SK-N-SH (cell line): ENCODE data around the gene ATP8A1. TPM values are rescaled to one million over a fixed set of nuclear protein-coding genes. Genes with fewer than 3 reads are reported as not detected.
A peak's percentile ranks its signal among the peaks of the same experiment; 100 is the strongest.
"Not testable (repeated sequence)": the region's sequence is repeated elsewhere in the genome, so short reads cannot be mapped to it uniquely, and the experiment has no call there.

Experiments used
- CTCF ChIA-PET: fragments of 300-600, 350-600 bp; formaldehyde crosslinking; extraction: SDS; loops from one replicate; lab custom pipeline; 2021; lab: Yijun Ruan, JAX
- POLR2A ChIA-PET: fragments of 350-600 bp; sonication (Branson Sonifier 250); formaldehyde crosslinking; extraction: SDS; loops from one replicate; lab custom pipeline; 2020; ENCODE audit warnings: antibody characterized with exemption, inconsistent platforms; lab: Yijun Ruan, JAX
- DNase-seq: peaks from one replicate; pipeline ENCODE4 v3.0.0; 2012
- H2AFZ ChIP-seq: fragments of 200-600 bp; sonication (generic); 2 replicates; pipeline ENCODE4 v1.8.1; 2016; ENCODE audit warnings: antibody characterized with exemption, mild to moderate bottlenecking, low read depth
- H3F3A ChIP-seq: fragments of 200-600 bp; sonication (generic); replicated peaks from 2 replicates; pipeline ENCODE3; 2016; ENCODE audit warnings: antibody characterized with exemption, mild to moderate bottlenecking; ENCODE audit not compliant: insufficient read depth
- H3K27ac ChIP-seq, 2 experiments: fragments of 200-500 bp in 1 of 2; fragments of 200-600 bp in 1 of 2; sonication (Bioruptor generic) in 1 of 2; sonication (generic), shearing (Covaris generic) in 1 of 2; 2 replicates each; pipeline versions ENCODE4 v1.5.1 to v1.6.1; 2014 to 2016; ENCODE audit warnings: low read depth in 2 of 2, inconsistent platforms in 1 of 2, low read length in 1 of 2, mild to moderate bottlenecking in 1 of 2, mixed read lengths in 1 of 2
- H3K27me3 ChIP-seq: fragments of 200-600 bp; sonication (generic), shearing (Covaris generic); 2 replicates; pipeline ENCODE4 v1.6.1; 2016; ENCODE audit warnings: mixed run types; ENCODE audit not compliant: insufficient read depth
- H3K36me3 ChIP-seq, 2 experiments: fragments of 200-500 bp in 1 of 2; fragments of 200-600 bp in 1 of 2; sonication (Bioruptor generic) in 1 of 2; sonication (generic) in 1 of 2; replicated peaks in 1 of 2; 2 replicates each; pipeline versions ENCODE3 to v1.5.1; 2014 to 2016; ENCODE audit warnings: low read length in 1 of 2, mild to moderate bottlenecking in 1 of 2; ENCODE audit not compliant: insufficient read depth in 2 of 2, control insufficient read depth in 1 of 2
- H3K4me1 ChIP-seq, 2 experiments: fragments of 200-500 bp in 1 of 2; fragments of 200-600 bp in 1 of 2; sonication (Bioruptor generic) in 1 of 2; sonication (generic), shearing (Covaris generic) in 1 of 2; 2 replicates each; pipeline versions ENCODE4 v1.5.1 to v1.6.1; 2014 to 2016; ENCODE audit warnings: low read depth in 1 of 2, low read length in 1 of 2, mixed run types in 1 of 2; ENCODE audit not compliant: insufficient read depth in 2 of 2, control insufficient read depth in 1 of 2
- H3K4me2 ChIP-seq: fragments of 200-600 bp; sonication (generic), shearing (Covaris generic); 2 replicates; pipeline ENCODE4 v1.6.1; 2017; ENCODE audit warnings: mixed run types
- H3K4me3 ChIP-seq, 2 experiments: fragments of 200-500 bp in 1 of 2; fragments of 200-600 bp in 1 of 2; sonication (Bioruptor generic) in 1 of 2; sonication (generic), shearing (Covaris generic) in 1 of 2; 2 replicates each; pipeline versions ENCODE4 v1.5.1 to v1.8.1; 2014 to 2016; ENCODE audit warnings: low read depth in 2 of 2, inconsistent platforms in 1 of 2, low read length in 1 of 2, mild to moderate bottlenecking in 1 of 2, mixed read lengths in 1 of 2, moderate library complexity in 1 of 2
- H3K79me2 ChIP-seq: fragments of 200-600 bp; sonication (generic); 2 replicates; pipeline ENCODE4 v1.8.1; 2017; ENCODE audit warnings: mild to moderate bottlenecking; ENCODE audit not compliant: insufficient read depth
- H3K9ac ChIP-seq: fragments of 200-600 bp; sonication (generic); 2 replicates; pipeline ENCODE4 v1.6.1; 2017; ENCODE audit warnings: mixed run types
- H3K9me2 ChIP-seq: fragments of 200-600 bp; sonication (generic); 2 replicates; pipeline ENCODE4 v1.6.1; 2017; ENCODE audit warnings: mixed run types
- H3K9me3 ChIP-seq: fragments of 200-600 bp; sonication (generic); 2 replicates; pipeline ENCODE4 v1.6.1; 2017; ENCODE audit warnings: mixed run types, mild to moderate bottlenecking, moderate library complexity
- H4K20me1 ChIP-seq: fragments of 200-600 bp; sonication (generic); 2 replicates; pipeline ENCODE4 v1.6.1; 2017; ENCODE audit warnings: mild to moderate bottlenecking, mixed run types; ENCODE audit not compliant: insufficient read depth
- CHD2 ChIP-seq: fragments of 150-350 bp; IDR thresholded peaks from 2 replicates; pipeline ENCODE4 v1.6.1; 2018; ENCODE audit warnings: low read length; ENCODE audit not compliant: partially characterized antibody
- CTCF ChIP-seq: fragments of 200-600 bp; sonication (generic); IDR thresholded peaks from 2 replicates; pipeline ENCODE4 v1.6.1; 2017; ENCODE audit warnings: antibody characterized with exemption, mild to moderate bottlenecking, moderate library complexity
- EP300 ChIP-seq, 2 experiments: IDR thresholded peaks; 2 replicates each; pipeline versions ENCODE4 v1.4.0 to v1.6.1; 2012; ENCODE audit warnings: borderline replicate concordance in 1 of 2, low read depth in 1 of 2, low read length in 1 of 2
- EZH2phosphoT487 ChIP-seq: fragments of 200-600 bp; sonication (generic); IDR thresholded peaks from 2 replicates; pipeline ENCODE4 v1.6.1; 2017; ENCODE audit warnings: low read depth, mixed run types, mild to moderate bottlenecking, antibody characterized with exemption, moderate library complexity, borderline replicate concordance
- FOSL2 ChIP-seq: IDR thresholded peaks from 2 replicates; pipeline ENCODE4 v1.4.0; 2012; ENCODE audit warnings: low read depth, mild to moderate bottlenecking, moderate library complexity, borderline replicate concordance
- GABPA ChIP-seq: IDR thresholded peaks from 2 replicates; pipeline ENCODE4 v1.4.0; 2012; ENCODE audit warnings: low read depth, mild to moderate bottlenecking
- GATA2 ChIP-seq: sonication (generic); formaldehyde crosslinking; IDR thresholded peaks from 2 replicates; pipeline ENCODE4 v1.5.0; 2020; ENCODE audit warnings: mild to moderate bottlenecking, missing genetic modification reagents
- IRF3 ChIP-seq: fragments of 150-350 bp; IDR thresholded peaks from 2 replicates; pipeline ENCODE4 v1.6.1; 2016; ENCODE audit warnings: mild to moderate bottlenecking, low read depth, low read length
- JUND ChIP-seq: IDR thresholded peaks from 2 replicates; pipeline ENCODE4 v1.4.0; 2012
- MAX ChIP-seq: IDR thresholded peaks from 2 replicates; pipeline ENCODE4 v1.4.0; 2012; ENCODE audit warnings: low read depth
- MEF2A ChIP-seq: IDR thresholded peaks from 2 replicates; pipeline ENCODE4 v1.4.0; 2012; ENCODE audit warnings: low read depth, borderline replicate concordance
- MXI1 ChIP-seq: IDR thresholded peaks from 2 replicates; pipeline ENCODE4 v1.6.1; 2012; ENCODE audit warnings: mild to moderate bottlenecking, low read depth, low read length, improper control_type of control experiment
- NFIC ChIP-seq: IDR thresholded peaks from 2 replicates; pipeline ENCODE4 v1.4.0; 2012; ENCODE audit warnings: borderline replicate concordance
- POLR2AphosphoS5 ChIP-seq: IDR thresholded peaks from 2 replicates; pipeline ENCODE4 v1.6.1; 2012; ENCODE audit warnings: low read depth, low read length
- RXRA ChIP-seq: IDR thresholded peaks from 2 replicates; pipeline ENCODE4 v1.4.0; 2012; ENCODE audit warnings: low read depth, mild to moderate bottlenecking, borderline replicate concordance
- SIN3A ChIP-seq: IDR thresholded peaks from 2 replicates; pipeline ENCODE4 v1.6.1; 2012; ENCODE audit warnings: low read depth, mild to moderate bottlenecking, low read length, moderate library complexity, borderline replicate concordance
- TCF12 ChIP-seq: IDR thresholded peaks from 2 replicates; pipeline ENCODE4 v1.4.0; 2012
- YY1 ChIP-seq: IDR thresholded peaks from 2 replicates; pipeline ENCODE4 v1.4.0; 2012; ENCODE audit warnings: low read depth, mild to moderate bottlenecking
- whole genome bisulfite sequencing: methylation state at CpG from one replicate; pipeline ENCODE4 v1.1.6; 2017; ENCODE audit warnings: low lambda C conversion rate; 5-methylcytosine and 5-hydroxymethylcytosine counted together
- polyA plus RNA-seq, 3 experiments: library from polyadenylated mRNA; depleted of rRNA; stranded (reverse); fragments of >200 nt; gene quantifications; 2 replicates each; pipeline ENCODE4 v1.2.3, GENCODE V29; 2012

Gene ATP8A1
- polyA plus RNA-seq, 1 of the 3 experiments (the other 2 are of a cell fraction), result 0.38 TPM

- TF ChIP-seq EZH2phosphoT487 (no peak), JUND (no peak), MEF2A (no peak), IRF3 (no peak)
Measured at GRCh38 chr4:42706086-42706485, 49.2 kb upstream of the ATP8A1 start (continued).

- CTCF ChIA-PET, result interaction anchor here (0.8 kb wide), 1 partner anchor 28 kb away, joined by 3 read pairs; no protein-coding TSS in a partner anchor
Measured at GRCh38 chr4:42703813-42704212, 46.9 kb upstream of the ATP8A1 start.

GRCh38 chr4:42702895-42703294 lies 46.0 kb upstream of the ATP8A1 start:
- Histone ChIP-seq H3K27ac (no peak overlapping the region), H3K36me3 (no peaks in the 10 kb centered on the region), H2AFZ (no peak overlapping the region), H3K4me3 (no peak overlapping the region), H3K9me2 (no peaks in the 10 kb centered on the region), H3K9ac (no peak overlapping the region), H3K9me3 (no peaks in the 10 kb centered on the region), H3K27me3 (no peaks in the 10 kb centered on the region), H4K20me1 (no peaks in the 10 kb centered on the region), H3K79me2 (no peaks in the 10 kb centered on the region), H3K4me1 (peaks cover 0 to 3% of the 10 kb centered on the region in 2 experiments; a peak in 1 of 4 replicates), H3K4me2 (no peak overlapping the region), H3F3A (no peaks in the 10 kb centered on the region)
- POLR2A ChIA-PET, result no interaction called here
- TF ChIP-seq CHD2 (no peak), CTCF (no peak), POLR2AphosphoS5 (no peak), SIN3A (no peak), GATA2 (CRISPR knock-in tag) (no peak), GABPA (no peak), MEF2A (no peak), YY1 (no peak), FOSL2 (no peak), EP300 (IDR thresholded peaks at IDR 0.05; ENCODE audit: borderline replicate concordance in 1 of 2, low read depth in 1 of 2, low read length in 1 of 2) (no peak), RXRA (no peak), TCF12 (no peak), MXI1 (no peak)
- CTCF ChIA-PET, result no interaction called here
- DNase-seq, result no peak
- WGBS, result 25% methylated on average over 3 of the region's 3 CpGs

More at GRCh38 chr4:42703813-42704212, 46.9 kb upstream of the ATP8A1 start:
- H3K4me3 ChIP-seq, result no peak overlapping the region
- H3K4me2 ChIP-seq, result no peak overlapping the region
- no peaks in the 10 kb centered on the region for H3F3A ChIP-seq
- H3K27ac ChIP-seq, result peak overlapping the region in 1 of 2 experiments; percentile 11; a peak in 1 of 4 replicates
- DNase-seq, result peak; percentile 40
- H3K9me3 ChIP-seq, result no peaks in the 10 kb centered on the region
- H3K9me2 ChIP-seq, result no peaks in the 10 kb centered on the region
- H4K20me1 ChIP-seq, result no peaks in the 10 kb centered on the region
- 29% methylated on average over 5 of the region's 5 CpGs for WGBS
- H3K9ac ChIP-seq, result no peak overlapping the region
- no peak overlapping the region for H2AFZ ChIP-seq
- TF ChIP-seq NFIC, result no peak
- no peak for TF ChIP-seq MAX
- TF ChIP-seq GATA2 (CRISPR knock-in tag), result peak; percentile 37
- TF ChIP-seq, all 33 proteins: peak for 1
- Histone ChIP-seq H3K79me2 (no peaks in the 10 kb centered on the region), H3K4me1 (peaks cover 0 to 3% of the 10 kb centered on the region in 2 experiments; a peak in 1 of 4 replicates), H3K27me3 (no peaks in the 10 kb centered on the region), H3K36me3 (no peaks in the 10 kb centered on the region)
- POLR2A ChIA-PET, result no interaction called here

GRCh38 chr4:42701780-42702179 lies 44.9 kb upstream of the ATP8A1 start:
- H3K27me3 ChIP-seq, H3K4me2 ChIP-seq, H3K4me3 ChIP-seq, H3K9me2 ChIP-seq, H3K79me2 ChIP-seq, H3K36me3 ChIP-seq, H2AFZ ChIP-seq, H3F3A ChIP-seq, POLR2A ChIA-PET, H3K27ac ChIP-seq, DNase-seq, H3K4me1 ChIP-seq, H3K9me3 ChIP-seq, CTCF ChIA-PET, H3K9ac ChIP-seq, H4K20me1 ChIP-seq: not testable (repeated sequence)
- 28% methylated on average over 2 of the region's 7 CpGs for WGBS
